ENCODE results near the gene POTEM.
"Not testable (repeated sequence)": the region's sequence is repeated elsewhere in the genome, so short reads cannot be mapped to it uniquely, and the experiment has no call there.

POTEM gene
- total RNA-seq, result 0 reads per million in 3 experiments

GRCh38 chr14:18967134-18967533, at the start of gene POTEM:
POTEM (plus strand) TSS chr14:18967434; CDS start chr14:18967486, 52 bp downstream.
- DNase-seq, result not testable (repeated sequence)

- not testable (repeated sequence) for DNase-seq
Measured at GRCh38 chr14:18918345-18918744, 48.9 kb upstream of the POTEM start.

DNA sequence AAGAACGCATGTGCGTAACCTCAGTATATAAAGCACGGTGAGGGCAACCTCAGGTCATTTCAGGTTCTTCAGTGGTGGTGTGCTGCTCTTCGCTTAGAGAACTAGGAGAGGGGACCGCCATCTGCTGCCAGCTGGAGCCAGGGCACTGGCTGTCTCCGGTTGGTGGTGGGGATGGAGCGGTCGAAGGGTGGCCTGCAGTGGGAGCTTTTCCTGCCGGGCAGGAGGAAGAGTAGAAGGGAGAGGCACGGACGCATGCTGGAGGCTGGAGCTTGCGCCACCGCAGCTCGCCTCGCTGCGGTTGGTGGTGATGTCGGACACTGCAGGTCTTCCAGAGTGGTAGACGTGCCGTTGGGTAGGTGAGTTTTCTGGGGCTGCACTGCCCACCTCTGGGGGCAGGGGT, 47.2 kb upstream of the POTEM start:
- DNase-seq, result not testable (repeated sequence)

- DNase-seq, result not testable (repeated sequence)
Measured at GRCh38 chr14:18921055-18921701, 46.1 kb upstream of the POTEM start.

- not testable (repeated sequence) for DNase-seq
Measured at GRCh38 chr14:18936848-18937247, 30.4 kb upstream of the POTEM start.

DNA sequence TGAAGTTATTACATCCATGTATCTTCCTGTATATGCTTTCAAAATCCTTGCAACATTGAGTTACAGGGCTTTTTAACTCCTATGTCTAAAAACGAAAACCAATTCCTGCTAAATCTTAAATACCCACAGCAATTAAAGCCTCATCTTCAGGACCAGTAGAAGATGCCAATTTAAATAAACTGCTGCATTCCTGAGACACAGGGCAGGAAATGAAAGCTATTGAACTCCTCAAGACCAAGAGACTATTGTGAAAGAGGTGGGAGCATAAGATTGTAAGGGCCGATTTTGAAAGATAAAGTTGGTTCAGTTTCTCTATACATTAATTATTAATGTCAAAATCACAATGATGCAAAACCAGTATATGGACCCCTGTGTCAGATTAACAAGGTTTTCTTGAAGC, 28.5 kb upstream of the POTEM start:
- not testable (repeated sequence) for DNase-seq

GRCh38 chr14:18949939-18950338, 17.3 kb upstream of the POTEM start:
- not testable (repeated sequence) for DNase-seq

- DNase-seq, result not testable (repeated sequence)
Measured at GRCh38 chr14:18953085-18953484, 14.1 kb upstream of the POTEM start.

- DNase-seq, result not testable (repeated sequence)
Measured at GRCh38 chr14:18955816-18956215, 11.4 kb upstream of the POTEM start.

DNA sequence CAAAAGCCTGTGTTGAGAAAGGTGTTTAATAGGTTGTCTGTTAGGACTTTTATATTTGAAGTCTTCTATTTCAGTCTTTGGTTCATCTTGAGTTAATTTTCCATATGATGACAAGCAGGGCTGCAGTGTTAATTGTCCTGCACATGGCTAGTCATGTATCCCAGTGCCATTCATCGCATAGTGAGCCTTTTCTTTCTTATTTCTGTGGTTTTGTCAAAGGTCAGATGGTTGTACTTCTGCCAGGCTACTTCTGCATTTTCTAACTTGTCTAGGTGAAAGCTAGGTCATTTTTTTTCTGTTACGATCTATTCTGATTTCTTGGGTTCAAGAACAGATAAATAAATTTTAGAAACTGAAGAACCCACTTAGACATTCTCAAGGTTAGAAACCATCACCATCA, 5.7 kb upstream of the POTEM start:
- not testable (repeated sequence) for DNase-seq

DNA sequence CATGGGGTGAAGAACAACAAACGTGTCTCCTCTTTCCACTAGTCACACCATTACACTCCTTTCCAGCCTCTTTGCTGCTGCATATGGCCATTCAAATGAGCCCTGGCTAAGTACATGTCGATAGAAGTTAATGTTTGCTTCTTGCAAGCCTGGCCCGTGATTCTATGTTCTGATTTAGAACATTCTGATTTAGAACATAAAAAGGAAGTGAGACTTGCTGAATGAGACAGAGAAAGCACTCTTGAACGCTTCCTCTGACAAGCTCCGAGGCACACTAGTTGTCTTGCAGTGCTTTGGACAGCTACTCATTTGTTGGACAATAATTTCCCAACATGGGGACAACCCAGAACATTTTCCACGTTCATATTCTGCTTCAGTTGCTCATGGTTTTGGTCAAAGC, 5.1 kb upstream of the POTEM start:
- not testable (repeated sequence) for DNase-seq

DNA sequence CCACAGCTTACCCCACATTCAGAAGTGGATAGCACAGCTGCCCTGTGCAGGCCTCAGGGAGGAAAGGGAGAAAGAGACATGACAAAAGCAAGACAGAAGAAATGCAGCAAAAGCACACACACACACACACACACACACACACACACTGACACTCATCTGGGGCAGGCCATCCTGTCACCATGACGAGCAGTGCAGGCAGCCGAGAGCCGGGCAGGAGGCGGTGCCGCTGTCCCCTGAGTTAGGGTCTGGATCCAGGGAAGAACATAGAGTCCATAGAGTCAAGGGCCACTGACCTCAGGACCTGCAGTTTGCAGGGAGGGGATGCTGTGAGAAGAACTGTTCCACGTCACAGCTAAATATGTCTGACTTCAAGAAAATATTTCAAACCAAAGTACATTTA, 4.0 kb upstream of the POTEM start:
- DNase-seq, result not testable (repeated sequence)

DNA sequence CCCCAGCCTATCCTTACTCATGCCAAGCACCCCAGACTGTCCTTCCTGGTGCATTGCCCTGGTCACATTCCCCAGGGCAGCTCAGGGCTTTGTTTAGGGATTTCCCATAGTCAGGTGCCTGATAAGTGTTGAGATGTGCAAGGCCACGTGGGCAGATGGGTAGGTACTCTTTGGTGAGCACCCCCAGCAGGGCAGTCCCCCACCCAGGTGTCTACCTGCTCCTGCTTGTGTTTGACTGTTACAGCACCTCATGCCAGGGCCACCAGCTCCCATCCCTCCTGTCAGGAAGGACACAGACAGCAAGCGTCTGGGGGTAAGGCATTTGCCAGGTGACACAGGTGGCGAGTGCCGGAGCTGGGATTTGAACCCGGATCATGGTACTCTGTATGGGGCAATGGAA, 2.4 kb upstream of the POTEM start:
- DNase-seq, result not testable (repeated sequence)

DNA sequence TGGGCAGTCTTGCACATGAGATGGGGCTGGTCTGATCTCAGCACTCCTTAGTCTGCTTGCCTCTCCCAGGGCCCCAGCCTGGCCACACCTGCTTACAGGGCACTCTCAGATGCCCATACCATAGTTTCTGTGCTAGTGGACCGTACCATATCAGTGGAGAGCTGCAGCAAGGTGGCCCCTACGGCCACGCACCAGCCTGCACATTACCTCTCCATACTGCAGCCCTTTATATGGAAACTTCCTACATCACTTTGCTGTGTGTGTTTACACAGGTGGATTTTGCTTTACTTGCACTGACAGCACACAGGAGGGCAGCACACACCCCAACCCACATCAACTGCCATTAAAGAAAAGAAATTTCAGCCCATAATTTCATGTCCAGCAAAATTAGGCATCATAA, 35.3 kb downstream of the POTEM start:
- DNase-seq, result not testable (repeated sequence)

DNA sequence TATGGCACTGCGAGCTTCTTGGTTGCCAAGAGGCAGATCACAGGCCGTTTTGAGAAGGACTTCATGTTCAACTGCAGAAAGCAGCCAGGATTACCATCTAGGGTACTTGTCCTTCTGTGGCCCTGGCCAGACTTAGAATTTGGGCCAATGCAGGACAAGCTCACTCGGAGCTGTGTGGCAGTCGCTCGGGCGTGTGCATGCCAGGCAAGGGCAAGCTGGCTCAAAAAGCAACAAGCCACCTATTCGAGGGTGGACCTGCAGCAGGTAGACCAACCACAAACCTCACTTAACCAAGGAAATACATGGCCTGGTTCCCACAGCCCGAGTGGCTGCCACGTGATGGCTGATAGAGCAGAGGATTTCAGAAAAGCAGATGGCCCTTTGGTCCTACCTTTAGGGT, 39.3 kb downstream of the POTEM start:
- not testable (repeated sequence) for DNase-seq

DNA sequence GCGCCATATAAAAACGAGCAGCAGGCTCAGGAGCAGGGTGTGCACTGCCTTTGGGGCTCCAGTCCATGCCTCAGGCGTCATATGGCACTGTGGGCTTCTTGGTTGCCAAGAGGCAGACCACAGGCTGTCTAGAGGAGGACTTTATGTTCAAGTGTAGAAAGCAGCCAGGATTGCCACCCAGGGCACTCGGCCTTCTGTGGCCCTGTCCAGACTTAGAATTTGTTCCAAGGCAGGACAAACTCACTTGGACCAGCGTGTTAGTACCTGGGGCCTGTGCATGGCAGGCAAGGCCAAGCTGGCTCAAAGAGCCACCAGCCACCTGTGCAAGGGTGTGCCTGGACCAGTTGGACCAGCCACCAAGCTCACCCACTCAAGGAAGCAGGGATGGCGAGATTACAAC, 40.4 kb downstream of the POTEM start:
- DNase-seq, result not testable (repeated sequence)

DNA sequence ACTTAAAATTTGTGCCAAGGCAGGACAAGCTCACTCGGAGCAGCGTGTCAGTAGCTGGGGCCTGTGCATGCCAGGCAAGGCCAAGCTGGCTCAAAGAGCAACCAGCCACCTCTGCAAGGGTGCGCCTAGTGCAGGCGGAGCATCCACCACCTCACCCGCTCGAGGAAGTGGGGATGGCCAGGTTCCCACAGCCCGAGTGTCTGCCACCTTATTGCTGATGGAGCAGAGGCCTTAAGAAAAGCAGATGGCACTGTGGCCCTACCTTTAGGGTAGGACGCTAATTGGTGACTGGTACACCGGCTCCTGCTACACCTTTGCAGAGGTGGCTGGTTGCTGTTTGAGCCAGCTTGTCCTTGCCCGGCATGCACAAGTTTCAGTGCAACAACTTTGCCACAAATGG, 43.8 kb downstream of the POTEM start:
- not testable (repeated sequence) for DNase-seq

- DNase-seq, result not testable (repeated sequence)
Measured at GRCh38 chr14:19011703-19012102, 44.5 kb downstream of the POTEM start.

DNA sequence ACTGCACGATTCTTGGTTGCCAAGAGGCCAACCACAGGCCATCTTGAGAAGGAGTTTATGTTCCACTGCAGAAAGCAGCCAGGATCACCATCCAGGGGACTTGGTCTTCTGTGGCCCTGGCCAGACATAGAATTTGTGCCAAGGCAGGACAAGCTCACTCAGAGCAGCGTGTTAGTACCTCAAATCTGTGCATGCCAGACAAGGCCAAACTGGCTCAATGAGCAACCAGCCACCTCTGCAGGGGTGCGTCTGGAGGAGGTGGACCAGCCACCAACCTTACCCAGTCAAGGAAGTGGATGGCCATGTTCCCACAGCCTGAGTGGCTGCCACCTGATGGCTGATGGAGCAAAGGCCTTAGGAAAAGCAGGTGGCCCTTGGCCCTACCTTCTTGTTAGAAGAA, 48.0 kb downstream of the POTEM start:
- DNase-seq, result not testable (repeated sequence)

- DNase-seq, result not testable (repeated sequence)
Measured at GRCh38 chr14:19025080-19025589, 57.9 kb downstream of the POTEM start.

DNA sequence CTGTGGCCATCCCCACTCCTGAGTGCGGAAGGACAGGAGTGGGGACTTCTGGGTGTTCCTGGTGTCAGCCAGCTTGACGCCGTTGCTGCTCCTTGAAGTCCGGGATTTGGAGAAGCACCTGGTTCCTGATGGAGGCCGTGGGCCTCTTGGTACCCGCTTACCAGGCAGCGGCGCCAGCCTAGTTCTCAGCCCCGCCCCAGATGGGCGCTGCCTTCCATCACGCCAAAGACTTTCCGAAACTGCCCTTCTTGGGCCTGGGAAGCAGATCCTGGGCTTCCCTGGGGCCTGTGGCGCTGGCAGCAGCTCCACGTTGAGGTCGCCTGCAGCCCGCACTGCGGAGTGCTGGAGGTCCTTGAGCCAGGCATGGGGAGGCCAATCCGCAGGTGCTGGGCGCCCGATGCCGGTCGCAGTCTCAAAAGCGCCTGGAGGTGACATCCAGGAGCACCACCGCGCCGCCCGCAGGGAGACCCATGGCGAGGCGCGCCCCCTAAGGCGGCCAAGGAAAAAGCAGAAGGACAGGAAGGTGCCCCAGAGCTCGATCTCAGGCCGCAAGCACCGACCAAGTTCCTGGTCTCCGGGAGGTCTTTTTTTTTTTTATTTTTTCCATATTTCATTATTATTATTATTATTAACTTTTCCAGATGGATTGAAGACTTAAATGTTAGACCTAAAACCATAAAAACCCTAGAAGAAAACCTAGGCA, 59.6 kb downstream of the POTEM start:
- not testable (repeated sequence) for DNase-seq

DNA sequence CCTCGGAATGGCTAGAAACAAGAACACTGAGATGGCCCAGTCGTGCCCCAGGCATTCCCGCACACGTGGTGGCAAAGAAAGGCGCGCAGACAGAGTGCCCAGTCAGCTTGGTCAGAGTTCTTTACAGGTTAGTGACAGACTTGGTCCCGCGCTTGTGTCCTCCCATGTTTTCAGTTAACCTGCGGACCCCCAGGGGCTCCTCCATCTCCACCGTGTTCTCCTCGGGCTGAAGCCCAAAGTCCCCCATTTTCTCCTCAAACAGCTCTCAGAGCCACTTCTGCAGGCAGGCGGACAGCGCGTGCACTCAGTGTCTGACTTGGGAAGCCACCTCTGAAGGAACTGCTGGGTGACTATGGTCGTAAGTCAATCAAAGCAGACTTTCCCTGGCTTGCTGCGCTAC, 60.7 kb downstream of the POTEM start:
- not testable (repeated sequence) for DNase-seq

DNA sequence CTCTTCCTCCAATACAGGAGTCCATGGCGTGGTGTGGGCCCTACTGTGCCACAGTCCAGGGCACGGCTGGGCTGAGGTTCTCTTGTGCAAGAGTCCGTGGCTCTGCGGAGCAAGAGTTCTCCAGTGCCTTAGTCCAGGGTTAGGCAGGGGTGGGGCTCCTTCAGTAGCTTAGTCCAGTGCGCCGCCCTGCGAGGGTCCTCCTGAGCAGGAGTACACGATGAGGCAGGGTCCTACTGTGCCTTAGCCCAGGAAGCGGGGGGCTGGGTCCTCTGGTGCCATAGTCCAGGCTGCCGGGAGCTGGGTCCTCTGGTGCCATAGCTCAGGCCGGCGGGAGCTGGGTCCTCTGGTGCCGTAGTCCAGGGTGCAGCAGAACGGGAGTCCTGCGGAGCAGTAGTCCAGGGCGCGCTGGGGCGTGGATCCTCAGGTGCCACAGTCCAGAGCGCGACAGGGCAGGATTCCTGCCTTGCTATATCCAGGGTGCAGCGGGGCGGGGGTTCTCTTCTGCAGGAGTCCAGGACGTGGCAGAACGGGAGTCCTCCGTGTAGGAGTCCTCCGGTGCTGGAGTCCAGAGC, 69.7 kb downstream of the POTEM start:
- not testable (repeated sequence) for DNase-seq
